Stomach (tissue), 4 donors: ENCODE measurements around the gene FAM3A.

Source experiments
- POLR2A ChIP-seq, 4 donors: fragments of 450-650 bp; IDR thresholded peaks; one replicate each; pipeline ENCODE4 v1.6.1; 2016; ENCODE audit warnings: antibody characterized with exemption in 4 of 4, control low read depth in 2 of 4, mild to moderate bottlenecking in 1 of 4, moderate library complexity in 1 of 4
- POLR2AphosphoS5 ChIP-seq, 3 donors: sonication (generic); formaldehyde crosslinking; IDR thresholded peaks; one replicate each; pipeline ENCODE4 v1.6.1; 2016; ENCODE audit warnings: antibody characterized with exemption in 3 of 3
- TF ChIP-seq, protein P1 (sequence below), 7 experiments: fragments of 450-650 bp in 4 of 7; fragments of 200-600 bp in 3 of 7; sonication (generic) in 3 of 7; IDR thresholded peaks; one replicate each; pipeline ENCODE4 v1.5.1; 2016 to 2019; ENCODE audit warnings: antibody characterized with exemption in 7 of 7, control low read depth in 2 of 7, mild to moderate bottlenecking in 1 of 7

DNA sequence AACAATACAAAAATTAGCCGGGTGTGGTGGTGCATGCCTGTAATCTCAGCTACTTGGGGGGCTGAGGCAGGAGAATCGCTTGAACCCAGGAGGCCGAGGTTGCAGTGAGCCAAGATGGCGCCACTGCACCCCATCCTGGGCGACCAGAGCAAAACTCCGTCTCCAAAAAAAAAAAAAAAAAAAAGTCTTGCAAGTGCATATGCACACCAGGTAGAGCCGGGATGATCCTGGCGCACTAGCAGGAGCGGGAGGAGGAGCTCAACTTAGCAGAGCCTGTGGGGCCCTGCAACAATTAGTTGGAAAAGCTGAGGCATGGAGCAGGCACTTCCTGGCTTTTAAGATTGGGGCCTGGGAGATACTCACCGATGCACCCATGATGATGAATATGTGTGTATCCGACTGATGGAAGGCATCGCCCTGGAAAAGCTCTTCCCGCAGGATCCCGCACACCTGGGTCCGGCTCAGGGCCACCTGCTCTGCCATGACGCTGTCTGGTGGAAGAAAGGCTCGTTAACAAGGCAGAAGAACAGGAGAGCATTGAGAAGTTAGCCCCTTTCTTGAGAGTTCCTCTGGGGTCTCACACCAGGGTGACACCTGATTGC is 29.7 kb upstream of the FAM3A start:
- TF ChIP-seq POLR2A (IDR thresholded peaks at IDR 0.05) (no peak), POLR2AphosphoS5 (IDR thresholded peaks at IDR 0.05) (no peak)
- TF ChIP-seq, protein P1, sequence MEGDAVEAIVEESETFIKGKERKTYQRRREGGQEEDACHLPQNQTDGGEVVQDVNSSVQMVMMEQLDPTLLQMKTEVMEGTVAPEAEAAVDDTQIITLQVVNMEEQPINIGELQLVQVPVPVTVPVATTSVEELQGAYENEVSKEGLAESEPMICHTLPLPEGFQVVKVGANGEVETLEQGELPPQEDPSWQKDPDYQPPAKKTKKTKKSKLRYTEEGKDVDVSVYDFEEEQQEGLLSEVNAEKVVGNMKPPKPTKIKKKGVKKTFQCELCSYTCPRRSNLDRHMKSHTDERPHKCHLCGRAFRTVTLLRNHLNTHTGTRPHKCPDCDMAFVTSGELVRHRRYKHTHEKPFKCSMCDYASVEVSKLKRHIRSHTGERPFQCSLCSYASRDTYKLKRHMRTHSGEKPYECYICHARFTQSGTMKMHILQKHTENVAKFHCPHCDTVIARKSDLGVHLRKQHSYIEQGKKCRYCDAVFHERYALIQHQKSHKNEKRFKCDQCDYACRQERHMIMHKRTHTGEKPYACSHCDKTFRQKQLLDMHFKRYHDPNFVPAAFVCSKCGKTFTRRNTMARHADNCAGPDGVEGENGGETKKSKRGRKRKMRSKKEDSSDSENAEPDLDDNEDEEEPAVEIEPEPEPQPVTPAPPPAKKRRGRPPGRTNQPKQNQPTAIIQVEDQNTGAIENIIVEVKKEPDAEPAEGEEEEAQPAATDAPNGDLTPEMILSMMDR (IDR thresholded peaks at IDR 0.05) = no peak
